Right lobe of liver (tissue), 4 donors: ENCODE measurements around the gene BCAR3.

Experiments used
- CTCF ChIP-seq, 4 donors: fragments of 200-600 bp in 3 of 4; fragments of 450-650 bp in 1 of 4; IDR thresholded peaks; one replicate each; pipeline versions ENCODE4 v1.5.1 to v1.8.0; 2016 to 2022; ENCODE audit warnings: antibody characterized with exemption in 4 of 4, mild to moderate bottlenecking in 2 of 4
- POLR2A ChIP-seq: fragments of 450-650 bp; IDR thresholded peaks from one replicate; pipeline ENCODE4 v1.6.1; 2017; ENCODE audit warnings: antibody characterized with exemption, mild to moderate bottlenecking
- donor health status: DM: no; HTN: no; CAD: no.
- donor health status: DM: no; HTN: no; CAD: no.
- donor health status: DM: no; HTN: yes; CAD: no.

GRCh38 chr1:93526431-93526830 lies 155.2 kb downstream of the BCAR3 start:
- TF ChIP-seq CTCF (IDR thresholded peaks at IDR 0.05) (no peak), POLR2A (no peak)
